ENCODE results near the gene RBPJL.

- TF ChIP-seq CTCF (conservative IDR thresholded peaks at IDR 0.05) (no peak), EZH2 (IDR thresholded peaks at IDR 0.05; ENCODE audit: low read depth) (no peak)
These were observed 37.0 kb downstream of the RBPJL start for GRCh38 chr20:45343532-45344167.
